GM21381 (cell line): ENCODE data around the gene GLYR1.
"Not testable (repeated sequence)": the region's sequence is repeated elsewhere in the genome, so short reads cannot be mapped to it uniquely, and the experiment has no call there.

Experiments used
- ATAC-seq: cut with Tn5 transposase; IDR thresholded peaks from one replicate; pipeline ENCODE4 v1.9.1; 2021; ENCODE audit warnings: mild to moderate bottlenecking, moderate library complexity; ENCODE audit not compliant: unreplicated experiment

The GLYR1 gene

DNA sequence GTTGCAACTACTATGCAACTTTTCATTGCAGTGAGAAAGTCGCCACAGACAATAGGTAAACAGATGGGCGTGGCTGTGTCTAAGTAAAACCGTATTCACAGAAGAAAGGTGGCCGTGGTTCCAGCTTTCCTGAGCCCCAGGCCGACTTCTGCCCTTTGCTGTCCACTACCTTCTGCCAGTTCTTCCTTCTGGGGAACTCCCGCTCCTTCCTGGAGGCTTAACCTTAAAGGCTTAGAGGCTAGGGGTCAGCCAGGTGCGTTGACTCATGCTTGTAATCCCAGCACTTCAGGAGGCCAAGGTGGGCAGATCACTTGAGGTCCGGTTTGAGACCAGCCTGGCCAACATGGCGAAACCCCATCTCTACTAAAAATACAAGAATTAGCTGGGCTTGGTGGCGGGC is 56.8 kb downstream of the GLYR1 start:
- ATAC-seq, result no peak

DNA sequence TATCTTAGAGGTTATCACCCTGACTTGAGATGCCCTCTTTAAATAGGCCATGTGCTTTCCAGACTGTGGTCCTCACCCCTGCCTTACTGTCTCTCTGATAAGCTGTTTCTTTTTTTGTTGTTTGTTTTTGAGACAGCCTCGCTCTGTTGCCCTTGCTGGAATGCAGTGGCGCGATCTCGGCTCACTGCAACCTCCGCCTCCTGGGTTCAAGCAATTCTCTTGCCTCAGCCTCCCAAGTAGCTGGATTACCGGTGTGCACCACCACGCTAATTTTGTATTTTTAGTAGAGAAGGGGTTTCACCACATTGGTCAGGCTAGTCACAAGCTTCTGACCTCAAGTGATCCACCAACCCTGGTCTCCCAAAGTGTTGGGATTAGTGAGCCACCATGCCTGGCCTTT is 58.2 kb downstream of the GLYR1 start:
- no peak for ATAC-seq

- ATAC-seq, result no peak
Measured at GRCh38 chr16:4788489-4788889, 58.6 kb downstream of the GLYR1 start.

DNA sequence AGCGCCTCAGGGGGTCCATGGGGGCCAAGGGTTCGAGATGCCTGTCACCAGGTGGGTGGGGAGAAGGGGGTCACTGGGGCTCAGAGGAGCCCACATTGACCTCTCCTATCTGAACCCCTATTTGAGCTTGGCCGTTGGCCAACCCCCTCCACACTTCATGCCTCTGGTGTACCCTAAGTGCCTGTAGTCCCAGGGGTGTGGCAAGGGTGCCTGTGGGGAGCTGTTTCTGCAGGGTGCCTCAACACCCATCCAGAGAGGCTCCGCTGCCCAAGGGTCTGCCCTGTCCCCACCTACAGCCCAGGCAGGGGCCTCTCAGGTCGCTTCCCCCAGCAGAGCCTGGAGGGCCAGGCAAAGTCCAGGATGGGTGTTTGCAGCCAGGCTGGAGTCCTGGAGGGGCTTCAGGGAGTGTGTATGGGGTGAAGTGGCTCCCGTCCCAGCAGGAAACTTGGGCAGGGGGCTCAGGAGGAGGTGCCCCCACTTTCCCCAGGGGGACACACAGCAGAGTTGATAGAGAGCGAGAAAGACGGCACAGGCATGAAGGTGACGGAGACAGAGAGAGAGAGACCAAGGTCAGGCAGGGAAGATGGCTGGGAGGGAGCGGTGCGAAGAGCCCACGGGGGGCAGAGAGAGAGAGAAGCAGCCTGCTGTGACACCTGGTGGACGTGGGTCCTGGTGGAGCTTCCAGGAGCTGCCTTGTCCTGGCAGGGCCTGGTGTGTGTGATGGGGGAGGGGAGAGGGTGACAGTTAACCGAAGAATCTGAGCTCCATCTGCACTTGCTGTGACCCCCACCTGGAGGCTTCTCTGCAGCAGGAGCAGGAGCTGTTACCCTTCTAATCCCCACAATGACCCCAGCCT is 59.2 kb downstream of the GLYR1 start, which contains the start of gene SEPTIN12:
Gene SEPTIN12 (minus strand): TSS at position 719 of the 856 bp plus-strand sequence. CDS start 700 bp downstream, at position 19.
- no peak for ATAC-seq

DNA sequence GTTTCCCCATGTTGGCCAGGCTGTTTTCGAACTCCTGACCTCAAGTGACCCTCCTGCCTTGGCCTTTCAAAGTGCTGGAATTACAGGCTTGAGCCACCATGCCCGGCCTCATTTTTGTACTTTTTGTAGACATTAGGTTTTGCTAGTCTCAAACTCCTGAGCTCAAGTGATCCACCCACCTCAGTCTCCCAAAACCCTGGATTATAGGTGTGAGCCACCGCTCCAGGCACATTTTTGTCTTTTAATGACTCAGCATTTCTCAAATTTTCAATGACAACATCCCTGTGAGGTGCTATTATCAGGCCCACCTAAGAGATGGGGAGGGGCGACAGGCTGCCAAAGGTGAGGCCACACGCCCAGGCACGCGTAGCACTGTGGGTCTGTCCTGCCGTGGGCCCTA is 60.0 kb downstream of the GLYR1 start:
- ATAC-seq, result no peak

DNA sequence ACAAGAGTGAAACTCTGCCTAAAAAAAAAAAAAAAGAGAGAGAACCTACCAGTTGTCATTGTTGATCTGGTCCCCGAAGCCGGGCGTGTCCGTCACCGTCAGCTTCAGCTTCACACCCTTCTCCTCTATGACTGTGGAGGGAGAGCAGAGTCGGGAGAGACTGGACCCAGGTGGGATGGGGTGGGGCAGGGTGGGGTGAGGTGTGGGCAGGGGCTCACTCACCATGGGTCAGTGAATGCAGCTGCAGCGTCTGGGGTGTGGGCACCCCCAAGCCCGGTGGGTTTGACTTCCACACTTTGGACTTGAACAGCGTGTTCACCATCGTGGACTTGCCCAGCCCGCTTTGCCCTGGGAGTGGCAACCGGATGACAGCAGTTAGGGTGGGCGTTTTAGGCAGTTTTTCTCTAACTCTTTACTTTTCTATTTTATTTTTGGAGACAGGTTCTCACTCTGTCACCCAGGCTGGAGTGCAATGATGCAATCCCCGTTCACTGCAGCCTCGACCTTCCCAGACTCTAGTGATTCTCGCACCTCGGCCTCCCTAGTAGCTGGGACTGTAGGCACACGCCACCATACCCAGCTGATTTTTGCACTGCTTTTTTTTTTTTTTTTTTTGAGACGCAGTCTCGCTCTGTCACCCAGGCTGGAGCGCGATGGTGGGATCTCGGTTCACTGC is 61.2 kb downstream of the GLYR1 start:
- ATAC-seq, result no peak

DNA sequence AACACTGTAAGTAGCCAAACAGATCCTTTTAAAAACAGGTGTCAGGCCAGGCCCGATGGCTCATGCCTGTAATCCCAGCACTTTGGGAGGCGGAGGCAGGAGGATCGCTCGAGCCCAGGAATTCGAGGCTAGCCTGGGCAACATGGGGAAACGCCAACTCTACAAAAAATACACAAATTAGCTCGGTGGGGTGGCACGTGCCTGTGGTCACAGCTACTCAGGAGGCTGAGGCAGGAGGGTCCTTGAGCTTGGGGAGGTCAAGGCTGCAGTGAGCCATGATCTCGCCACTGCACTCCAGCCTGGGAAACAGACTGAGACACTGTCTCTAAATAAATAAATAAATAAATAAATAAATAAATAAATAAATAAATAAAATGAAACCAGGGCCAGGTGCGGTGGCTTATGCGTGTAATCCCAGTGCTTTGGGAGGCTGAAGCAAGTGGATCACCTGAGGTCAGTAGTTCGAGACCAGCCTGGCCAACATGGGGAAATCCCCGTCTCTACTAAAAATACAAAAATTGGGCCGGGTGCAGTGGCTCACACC is 62.6 kb downstream of the GLYR1 start:
- ATAC-seq, result not testable (repeated sequence)

DNA sequence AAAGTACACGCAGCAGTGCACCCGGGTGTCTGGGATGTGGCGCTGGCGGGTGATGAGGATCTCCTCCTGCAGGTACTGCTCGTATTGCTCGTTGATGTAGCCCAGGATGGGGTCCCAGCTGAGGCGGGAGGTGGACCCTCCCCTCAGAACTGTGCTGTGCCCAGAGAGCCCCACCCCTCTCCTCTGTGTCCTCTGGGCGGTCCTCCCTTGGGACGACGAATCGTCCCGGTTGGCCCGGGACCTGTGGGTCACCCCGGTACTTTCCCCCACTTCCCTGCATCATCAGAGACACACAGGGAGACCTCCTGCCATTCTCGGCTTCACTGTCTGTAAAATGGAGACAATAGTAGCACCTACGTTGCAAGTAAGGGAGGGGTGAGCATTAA is 63.1 kb downstream of the GLYR1 start:
- ATAC-seq, result no peak

- ATAC-seq, result no peak
Measured at GRCh38 chr16:4783251-4783950, 63.7 kb downstream of the GLYR1 start.

GRCh38 chr16:4780235-4780634 is 66.9 kb downstream of the GLYR1 start:
- ATAC-seq, result no peak

- ATAC-seq, result no peak
Measured at GRCh38 chr16:4778050-4778392, 69.1 kb downstream of the GLYR1 start.

DNA sequence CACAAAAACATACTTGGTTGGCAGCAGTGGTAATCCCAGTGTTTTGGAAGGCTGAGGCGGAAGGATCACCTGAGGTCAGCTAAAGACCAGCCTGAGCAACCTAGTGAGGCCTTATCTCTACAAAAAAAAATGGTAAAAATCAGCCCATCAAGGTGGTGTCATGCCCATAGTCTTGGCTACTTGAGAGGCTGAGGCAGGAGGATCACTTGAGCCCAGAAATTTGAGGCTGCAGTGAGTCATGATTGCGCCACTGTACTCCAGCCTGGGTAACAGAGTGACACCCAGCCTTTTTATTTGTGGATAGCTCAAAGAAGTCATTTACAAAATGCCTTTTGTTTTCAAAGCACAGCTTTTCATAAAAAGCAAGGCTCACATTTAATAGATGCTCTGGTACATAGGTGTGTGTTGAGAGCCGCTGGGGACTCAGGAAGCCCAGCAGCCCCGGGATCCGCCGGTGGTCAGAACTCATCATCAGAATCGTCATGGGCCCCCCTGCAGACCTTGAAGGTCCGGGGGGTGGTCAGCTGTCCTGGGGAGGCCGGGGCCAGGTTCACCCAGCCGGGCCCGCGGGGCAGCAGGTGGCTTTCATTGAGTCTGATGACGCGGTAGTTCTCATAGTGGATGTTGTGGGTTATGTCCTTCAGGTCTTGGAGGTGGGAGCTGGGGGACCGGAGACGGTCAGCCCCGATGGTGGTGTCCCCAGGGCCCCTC is 69.6 kb downstream of the GLYR1 start:
- ATAC-seq, result no peak

GRCh38 chr16:4776141-4776705 is 70.9 kb downstream of the GLYR1 start:
- ATAC-seq, result no peak

- no peak for ATAC-seq
Measured at GRCh38 chr16:4775005-4775404, 72.1 kb downstream of the GLYR1 start.

- ATAC-seq, result no peak
Measured at GRCh38 chr16:4772351-4772750, 74.7 kb downstream of the GLYR1 start.

GRCh38 chr16:4771646-4772045 is 75.4 kb downstream of the GLYR1 start:
- no peak for ATAC-seq

GRCh38 chr16:4769306-4769638 is 77.8 kb downstream of the GLYR1 start:
- ATAC-seq, result no peak

DNA sequence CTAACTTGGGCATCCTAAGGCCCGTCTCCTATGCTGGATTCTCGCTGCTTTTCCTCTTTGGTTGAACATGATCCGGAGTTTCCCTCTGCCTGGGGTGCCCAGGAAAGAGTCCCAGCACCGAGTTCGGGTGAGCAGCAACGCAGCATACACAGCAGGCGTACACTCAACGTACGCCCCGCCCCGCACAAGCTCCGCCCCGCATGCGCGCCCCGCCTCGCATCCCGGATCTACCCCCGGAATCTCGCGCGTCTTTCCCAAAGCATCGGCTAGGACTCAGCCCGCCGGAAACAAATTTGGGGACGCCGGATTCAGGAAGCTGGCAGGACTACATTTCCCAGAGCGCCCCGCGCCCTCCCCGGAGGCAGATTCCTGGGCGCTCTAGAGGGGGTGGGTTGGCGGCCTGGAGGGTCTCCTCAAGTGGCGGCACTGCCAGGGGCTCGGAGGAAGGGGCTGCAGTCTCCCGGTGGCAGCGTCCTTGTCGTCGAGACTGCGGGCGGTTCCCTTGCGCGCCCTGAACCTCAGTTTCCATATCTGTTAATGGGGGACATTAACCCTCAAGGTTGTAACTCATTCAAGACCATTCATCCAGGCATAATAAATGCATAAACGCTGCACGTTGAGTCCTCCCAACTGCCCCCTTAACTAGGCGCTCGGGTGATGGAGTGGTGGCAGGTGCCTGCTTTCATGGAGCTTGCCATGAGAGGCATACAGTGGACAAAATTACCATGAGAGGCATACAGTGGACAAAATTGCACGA is 78.4 kb downstream of the GLYR1 start:
- peak; percentile 54 for ATAC-seq

DNA sequence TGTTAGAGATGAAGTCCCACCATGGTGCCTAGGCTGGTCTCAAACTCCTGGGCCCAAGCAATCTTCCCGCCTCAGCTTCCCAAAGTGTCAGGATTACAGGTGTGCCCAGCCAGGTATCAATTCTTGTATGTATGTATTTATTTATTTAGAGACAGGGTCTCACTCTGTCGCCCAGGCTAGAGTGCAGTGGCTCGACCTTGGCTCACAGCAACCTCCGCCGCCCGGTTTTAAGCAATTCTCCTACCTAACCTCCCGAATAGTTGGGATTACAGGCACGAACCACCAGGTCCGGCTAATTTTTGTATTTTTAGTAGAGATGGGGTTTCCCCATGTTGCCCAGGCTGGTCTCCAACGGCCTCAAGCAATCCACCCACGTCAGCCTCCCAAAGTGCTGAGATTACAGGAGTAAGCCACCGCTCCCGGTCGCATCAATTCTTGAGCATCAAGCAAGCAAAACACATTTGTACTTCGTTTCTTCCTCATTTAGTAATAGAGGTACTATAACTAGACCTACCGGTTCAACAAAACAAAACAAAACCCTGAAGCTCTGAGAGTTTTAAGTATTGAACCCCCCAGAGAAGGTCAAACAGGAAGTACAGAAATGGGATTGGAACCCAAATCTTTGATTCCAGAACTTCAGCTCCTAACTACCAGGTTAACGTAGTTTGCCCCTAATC is 79.1 kb downstream of the GLYR1 start:
- no peak for ATAC-seq
